GM12875 (cell line): Measurements from ENCODE around the gene MIOS.
"Not testable (repeated sequence)": the region's sequence is repeated elsewhere in the genome, so short reads cannot be mapped to it uniquely, and the experiment has no call there.

ENCODE experiments used
- H3K4me3 ChIP-seq: one replicate; pipeline ENCODE4 v1.5.1; 2011; ENCODE audit warnings: low read depth, low read length, control low read depth
- TF ChIP-seq, protein P1 (sequence below): IDR thresholded peaks from 2 replicates; pipeline ENCODE4 v1.5.1; 2011; ENCODE audit warnings: low read depth, mild to moderate bottlenecking, control low read depth, inconsistent platforms, low read length, moderate library complexity, borderline replicate concordance; ENCODE audit not compliant: insufficient read depth

MIOS gene

GRCh38 chr7:7652798-7653540, 86.3 kb downstream of the MIOS start:
- H3K4me3 ChIP-seq: no peak overlapping the region
- TF ChIP-seq, protein P1, sequence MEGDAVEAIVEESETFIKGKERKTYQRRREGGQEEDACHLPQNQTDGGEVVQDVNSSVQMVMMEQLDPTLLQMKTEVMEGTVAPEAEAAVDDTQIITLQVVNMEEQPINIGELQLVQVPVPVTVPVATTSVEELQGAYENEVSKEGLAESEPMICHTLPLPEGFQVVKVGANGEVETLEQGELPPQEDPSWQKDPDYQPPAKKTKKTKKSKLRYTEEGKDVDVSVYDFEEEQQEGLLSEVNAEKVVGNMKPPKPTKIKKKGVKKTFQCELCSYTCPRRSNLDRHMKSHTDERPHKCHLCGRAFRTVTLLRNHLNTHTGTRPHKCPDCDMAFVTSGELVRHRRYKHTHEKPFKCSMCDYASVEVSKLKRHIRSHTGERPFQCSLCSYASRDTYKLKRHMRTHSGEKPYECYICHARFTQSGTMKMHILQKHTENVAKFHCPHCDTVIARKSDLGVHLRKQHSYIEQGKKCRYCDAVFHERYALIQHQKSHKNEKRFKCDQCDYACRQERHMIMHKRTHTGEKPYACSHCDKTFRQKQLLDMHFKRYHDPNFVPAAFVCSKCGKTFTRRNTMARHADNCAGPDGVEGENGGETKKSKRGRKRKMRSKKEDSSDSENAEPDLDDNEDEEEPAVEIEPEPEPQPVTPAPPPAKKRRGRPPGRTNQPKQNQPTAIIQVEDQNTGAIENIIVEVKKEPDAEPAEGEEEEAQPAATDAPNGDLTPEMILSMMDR: no peak

DNA sequence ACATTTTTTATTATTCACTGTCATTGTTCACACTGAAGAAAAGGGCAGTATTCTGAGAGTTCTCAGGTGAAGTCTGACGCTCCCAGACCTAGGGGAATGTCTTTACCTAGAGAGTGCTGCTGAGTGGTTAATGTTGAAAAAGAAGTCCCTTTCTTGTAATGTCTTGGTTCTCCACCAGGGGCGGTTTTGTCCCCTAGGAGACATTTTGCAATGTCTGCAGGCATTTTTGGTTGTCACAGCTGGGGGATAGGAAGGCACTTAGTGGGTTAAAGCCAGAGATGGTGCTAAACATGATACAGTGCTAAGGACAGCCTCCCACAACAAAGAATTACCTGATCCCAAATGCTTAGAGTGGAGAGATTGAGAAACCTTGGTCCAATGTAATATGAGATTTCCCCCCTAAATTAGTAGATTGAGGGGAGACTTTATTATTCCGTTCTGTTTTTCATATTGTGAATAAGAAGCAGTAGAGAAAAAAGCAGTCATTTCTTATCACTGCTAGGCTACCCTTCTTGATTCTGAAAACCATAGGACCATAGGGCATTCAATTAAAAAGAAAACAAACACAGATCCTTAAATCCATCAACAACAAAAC, 87.0 kb downstream of the MIOS start:
- H3K4me3 ChIP-seq: no peak overlapping the region
- TF ChIP-seq, protein P1: peak; percentile 54; the same call in 1 of the 2 replicates

GRCh38 chr7:7654964-7655715, 88.5 kb downstream of the MIOS start:
- TF ChIP-seq, protein P1: no peak
- H3K4me3 ChIP-seq: no peak overlapping the region

GRCh38 chr7:7656459-7656858, 89.8 kb downstream of the MIOS start:
- not testable (repeated sequence) for H3K4me3 ChIP-seq
